CD14-positive monocyte (primary cell): ENCODE measurements around the gene TMPRSS2. TPM values are rescaled to one million over a fixed set of nuclear protein-coding genes. Genes with fewer than 3 reads are reported as not detected.

Source experiments
- DNase-seq, 3 donors: peaks; one replicate each; pipeline ENCODE4 v3.0.0-alpha.2; 2011 to 2022
- H2AFZ ChIP-seq: 2 replicates; pipeline ENCODE4 v1.6.0; 2012; ENCODE audit warnings: mild to moderate bottlenecking, low read depth, low read length, inconsistent platforms; ENCODE audit not compliant: insufficient read depth, poor library complexity, severe bottlenecking
- H3K27ac ChIP-seq, 2 donors: 1 replicate in 1 of 2; 2 replicates in 1 of 2; pipeline ENCODE4 v1.5.1; 2012 to 2013; ENCODE audit warnings: low read length in 2 of 2, control low read depth in 1 of 2, inconsistent platforms in 1 of 2, low read depth in 1 of 2, mild to moderate bottlenecking in 1 of 2
- H3K27me3 ChIP-seq, 2 donors: one replicate each; pipeline versions ENCODE4 v1.6.0 to v1.6.1; 2011 to 2013; ENCODE audit warnings: low read length in 2 of 2; ENCODE audit not compliant: control insufficient read depth in 2 of 2, insufficient read depth in 2 of 2
- H3K36me3 ChIP-seq, 2 donors: replicated peaks in 1 of 2; 1 replicate in 1 of 2; 2 replicates in 1 of 2; pipeline versions ENCODE4 v1.5.1 to v1.6.1; 2012 to 2013; ENCODE audit warnings: low read length in 2 of 2, control low read depth in 1 of 2, inconsistent platforms in 1 of 2, mild to moderate bottlenecking in 1 of 2; ENCODE audit not compliant: insufficient read depth in 2 of 2, control insufficient read depth in 1 of 2
- H3K4me1 ChIP-seq, 2 donors: 1 replicate in 1 of 2; 2 replicates in 1 of 2; pipeline versions ENCODE4 v1.5.1 to v1.6.1; 2012 to 2013; ENCODE audit warnings: low read length in 2 of 2, control low read depth in 1 of 2, inconsistent platforms in 1 of 2, mild to moderate bottlenecking in 1 of 2, moderate library complexity in 1 of 2; ENCODE audit not compliant: insufficient read depth in 2 of 2, control insufficient read depth in 1 of 2
- H3K4me2 ChIP-seq: replicated peaks from 2 replicates; pipeline ENCODE3; 2012; ENCODE audit warnings: low read length, moderate library complexity, mild to moderate bottlenecking; ENCODE audit not compliant: poor library complexity, severe bottlenecking; ENCODE audit errors: extremely low read depth
- H3K4me3 ChIP-seq, 3 experiments: fragments of 200-600 bp in 1 of 3; sonication (generic) in 1 of 3; replicated peaks in 1 of 3; 1 replicate in 2 of 3; 2 replicates in 1 of 3; pipeline ENCODE4 v1.5.1; 2011 to 2013; ENCODE audit warnings: low read length in 3 of 3, mild to moderate bottlenecking in 3 of 3, control low read depth in 2 of 3, low read depth in 2 of 3, inconsistent platforms in 1 of 3, moderate library complexity in 1 of 3
- H3K79me2 ChIP-seq: 2 replicates; pipeline ENCODE4 v1.6.0; 2012; ENCODE audit warnings: mild to moderate bottlenecking, control low read depth, inconsistent platforms, low read length, moderate library complexity; ENCODE audit not compliant: insufficient read depth
- H3K9ac ChIP-seq: 2 replicates; pipeline ENCODE4 v1.6.0; 2017; ENCODE audit warnings: low read length, mild to moderate bottlenecking; ENCODE audit not compliant: insufficient read depth, poor library complexity, severe bottlenecking
- H3K9me3 ChIP-seq, 2 donors: replicated peaks in 1 of 2; 1 replicate in 1 of 2; 2 replicates in 1 of 2; pipeline versions ENCODE4 v1.5.1 to v1.6.1; 2012 to 2013; ENCODE audit warnings: low read length in 2 of 2, control low read depth in 1 of 2; ENCODE audit not compliant: control insufficient read depth in 1 of 2, insufficient read depth in 1 of 2
- H4K20me1 ChIP-seq: 2 replicates; pipeline ENCODE4 v1.6.0; 2012; ENCODE audit warnings: mild to moderate bottlenecking, low read length, control low read depth, moderate library complexity; ENCODE audit not compliant: insufficient read depth
- H3K27ac Mint-ChIP-seq, 7 donors: one replicate each; pipeline ENCODE4 v1.8.0; 2020; ENCODE audit warnings: mild to moderate bottlenecking in 7 of 7, mixed read lengths in 7 of 7, moderate library complexity in 6 of 7, inconsistent platforms in 2 of 7
- H3K27me3 Mint-ChIP-seq, 3 donors: one replicate each; pipeline ENCODE4 v1.8.0; 2021 to 2022; ENCODE audit warnings: low read depth in 3 of 3, mild to moderate bottlenecking in 3 of 3, mixed read lengths in 3 of 3, moderate library complexity in 3 of 3, inconsistent platforms in 1 of 3
- H3K36me3 Mint-ChIP-seq, 2 donors: one replicate each; pipeline ENCODE4 v1.8.0; 2020; ENCODE audit warnings: mixed read lengths in 2 of 2, inconsistent platforms in 1 of 2, mild to moderate bottlenecking in 1 of 2
- H3K4me1 Mint-ChIP-seq: one replicate; pipeline ENCODE4 v1.8.0; 2020; ENCODE audit warnings: mild to moderate bottlenecking, mixed read lengths
- H3K4me3 Mint-ChIP-seq, 2 donors: one replicate each; pipeline ENCODE4 v1.8.0; 2020; ENCODE audit warnings: mild to moderate bottlenecking in 2 of 2, mixed read lengths in 2 of 2, moderate library complexity in 1 of 2
- H3K9me3 Mint-ChIP-seq, 7 donors: one replicate each; pipeline ENCODE4 v1.8.0; 2020 to 2022; ENCODE audit warnings: mixed read lengths in 7 of 7, mild to moderate bottlenecking in 6 of 7, moderate library complexity in 6 of 7, inconsistent platforms in 2 of 7
- WGBS: methylation state at CpG from one replicate; pipeline ENCODE4 v1.1.5; 2013; ENCODE audit warnings: missing lambda C conversion rate; ENCODE audit not compliant: insufficient coverage; 5-methylcytosine and 5-hydroxymethylcytosine counted together
- intact Hi-C, 2 donors: fragments of 100-400 bp; cut with micrococcal nuclease; formaldehyde crosslinking; loops; one replicate each; pipeline versions ENCODE4 v1.15.0 to v1.15.1; 2023
- polyA plus RNA-seq, 3 donors: library from polyadenylated mRNA; depleted of rRNA in 1 of 3; unstranded in 2 of 3; stranded (reverse) in 1 of 3; fragments of 300-500 nt in 2 of 3; fragments of >200 nt in 1 of 3; fragmentation: Illumina TruSeq in 2 of 3; gene quantifications; 1 replicate in 2 of 3; 2 replicates in 1 of 3; pipeline ENCODE4 v1.2.3, GENCODE V29; 2012 to 2021
- TF ChIP-seq, protein P1 (sequence below): fragments of 200-600 bp; IDR thresholded peaks from one replicate; pipeline ENCODE4 v1.8.0; 2022; ENCODE audit warnings: antibody characterized with exemption, mild to moderate bottlenecking

TMPRSS2 gene
- polyA plus RNA-seq, 3 donors, result not detected

DNA sequence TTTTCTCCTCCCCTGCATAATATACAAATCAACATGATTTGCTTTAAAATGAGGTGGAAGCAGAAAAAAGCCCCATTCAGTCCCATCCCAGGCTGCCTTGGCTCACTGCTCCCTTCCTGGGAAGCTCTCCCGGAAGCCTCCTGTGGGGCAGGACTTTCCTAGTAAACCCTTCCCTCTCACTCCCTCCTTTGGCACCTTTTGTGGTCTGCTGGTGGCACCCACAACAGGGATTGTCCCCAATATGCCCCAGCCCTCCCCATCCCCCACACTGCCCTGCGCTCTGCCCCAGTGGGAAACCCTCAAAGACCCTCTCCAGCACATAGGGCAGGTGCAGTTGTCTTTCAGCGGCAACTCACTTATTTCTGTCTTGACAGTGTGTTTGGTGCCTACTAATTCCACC lies 1.8 kb upstream of the TMPRSS2 start:
- H3K27me3 Mint-ChIP-seq, result peaks cover 33 to 59% (median 46%) of the 10 kb centered on the region in 3 donors
- no peak overlapping the region for H3K9ac ChIP-seq
- no peak overlapping the region for H3K4me3 Mint-ChIP-seq
- no peak overlapping the region for H3K4me3 ChIP-seq
- H3K4me2 ChIP-seq, result no peak overlapping the region
- H3K27ac ChIP-seq, result no peak overlapping the region
- intact Hi-C loops, result no loop called here
- H3K9me3 ChIP-seq, result peaks cover 0 to 7% of the 10 kb centered on the region in 2 donors
- H3K79me2 ChIP-seq, result no peaks in the 10 kb centered on the region
- H3K4me1 Mint-ChIP-seq, result no peaks in the 10 kb centered on the region
- H3K9me3 Mint-ChIP-seq, result peaks cover 0 to 8% (median 0%) of the 10 kb centered on the region in 7 donors
- peaks cover 26 to 54% of the 10 kb centered on the region in 2 donors for H3K27me3 ChIP-seq
- H3K4me1 ChIP-seq, result no peaks in the 10 kb centered on the region
- WGBS, result 73% methylated on average over 1 of the region's 3 CpGs
- no peak for DNase-seq
- H3K27ac Mint-ChIP-seq, result no peak overlapping the region
- H3K36me3 Mint-ChIP-seq, result no peaks in the 10 kb centered on the region
- H2AFZ ChIP-seq, result no peak overlapping the region
- H3K36me3 ChIP-seq, result no peaks in the 10 kb centered on the region
- H4K20me1 ChIP-seq, result no peaks in the 10 kb centered on the region
- TF ChIP-seq, protein P1, sequence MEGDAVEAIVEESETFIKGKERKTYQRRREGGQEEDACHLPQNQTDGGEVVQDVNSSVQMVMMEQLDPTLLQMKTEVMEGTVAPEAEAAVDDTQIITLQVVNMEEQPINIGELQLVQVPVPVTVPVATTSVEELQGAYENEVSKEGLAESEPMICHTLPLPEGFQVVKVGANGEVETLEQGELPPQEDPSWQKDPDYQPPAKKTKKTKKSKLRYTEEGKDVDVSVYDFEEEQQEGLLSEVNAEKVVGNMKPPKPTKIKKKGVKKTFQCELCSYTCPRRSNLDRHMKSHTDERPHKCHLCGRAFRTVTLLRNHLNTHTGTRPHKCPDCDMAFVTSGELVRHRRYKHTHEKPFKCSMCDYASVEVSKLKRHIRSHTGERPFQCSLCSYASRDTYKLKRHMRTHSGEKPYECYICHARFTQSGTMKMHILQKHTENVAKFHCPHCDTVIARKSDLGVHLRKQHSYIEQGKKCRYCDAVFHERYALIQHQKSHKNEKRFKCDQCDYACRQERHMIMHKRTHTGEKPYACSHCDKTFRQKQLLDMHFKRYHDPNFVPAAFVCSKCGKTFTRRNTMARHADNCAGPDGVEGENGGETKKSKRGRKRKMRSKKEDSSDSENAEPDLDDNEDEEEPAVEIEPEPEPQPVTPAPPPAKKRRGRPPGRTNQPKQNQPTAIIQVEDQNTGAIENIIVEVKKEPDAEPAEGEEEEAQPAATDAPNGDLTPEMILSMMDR, result no peak

DNA sequence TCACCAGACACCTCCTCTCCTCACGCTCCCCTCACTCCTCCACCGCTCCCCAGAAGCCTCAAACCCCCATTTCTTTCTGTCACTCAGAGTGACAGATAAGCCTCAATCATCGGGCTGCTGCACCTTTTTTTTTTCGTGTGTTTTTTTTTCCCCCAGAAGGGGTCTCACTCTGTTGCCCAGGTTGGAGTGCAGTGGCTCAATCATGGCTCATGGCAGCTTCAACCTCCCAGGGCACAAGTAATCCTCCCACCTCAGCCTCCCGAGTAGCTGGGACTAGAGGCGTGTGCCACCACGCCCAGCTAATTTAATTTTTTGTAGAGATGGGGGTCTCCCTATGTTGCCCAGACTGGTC lies 1.2 kb upstream of the TMPRSS2 start:
- no peak overlapping the region for H3K27ac Mint-ChIP-seq

More for the DNA sequence above, 1.2 kb upstream of the TMPRSS2 start:
- no peaks in the 10 kb centered on the region for H4K20me1 ChIP-seq
- H3K4me1 ChIP-seq, result no peaks in the 10 kb centered on the region
- 40% methylated on average over 4 of the region's 7 CpGs for WGBS
- intact Hi-C loops, result no loop called here
- peaks cover 0 to 7% of the 10 kb centered on the region in 2 donors for H3K9me3 ChIP-seq
- H2AFZ ChIP-seq, result no peak overlapping the region
- Mint-ChIP-seq H3K9me3 (peaks cover 0 to 8% (median 0%) of the 10 kb centered on the region in 7 donors), H3K27me3 (peaks cover 37 to 65% (median 49%) of the 10 kb centered on the region in 3 donors), H3K4me3 (peak overlapping the region in 1 of 2 donors; percentile 80), H3K4me1 (no peaks in the 10 kb centered on the region), H3K36me3 (no peaks in the 10 kb centered on the region)
- H3K27me3 ChIP-seq, result peaks cover 26 to 59% of the 10 kb centered on the region in 2 donors
- no peak for DNase-seq
- TF ChIP-seq, protein P1, result no peak
- no peaks in the 10 kb centered on the region for H3K79me2 ChIP-seq
- no peak overlapping the region for H3K27ac ChIP-seq
- H3K9ac ChIP-seq, result no peak overlapping the region
- no peak overlapping the region for H3K4me2 ChIP-seq
- H3K36me3 ChIP-seq, result no peaks in the 10 kb centered on the region
- H3K4me3 ChIP-seq, result no peak overlapping the region
